Activated CD8-positive, alpha-beta T cell treated with anti-CD3 and anti-CD28 coated beads, Interleukin-2, amount 10 ng/mL, durations not matched to agents 7 days and 5 days (primary cell): ENCODE results near the gene IGFBP1. TPM values are rescaled to one million over a fixed set of nuclear protein-coding genes. Genes with fewer than 3 reads are reported as not detected.

ENCODE experiments used
- total RNA-seq, 2 experiments: library from RNA; stranded (reverse); gene quantifications; one replicate each; pipeline ENCODE4 v1.2.3, GENCODE V29; 2021

IGFBP1 gene
- total RNA-seq, 2 experiments from 2014 or later: not detected

Other genes starting within 250 kb of the IGFBP1 start
- gene CCDC201, start 15.4 kb upstream of the IGFBP1 start, total RNA-seq: not detected
- 1 to 10 TPM in 1 of 2 experiments, under 1 TPM in 1; 0.90 to 1.0 TPM for gene IGFBP3, start 32.8 kb downstream of the IGFBP1 start, total RNA-seq